Endometrial microvascular endothelial cells (primary cell): ENCODE data around the gene FUBP3. TPM values are rescaled to one million over a fixed set of nuclear protein-coding genes. Genes with fewer than 3 reads are reported as not detected.

Experiments used
- in situ Hi-C: cut with HindIII; loops from 2 replicates; pipeline ENCODE4 v1.10.0; 2017; ENCODE audit warnings: low sequenced_read_pairs, low pct_unique_long_range_greater_than_20kb; ENCODE audit errors: inconsistent ontology term
- total RNA-seq: library from RNA; depleted of rRNA; stranded (reverse); fragments of >200 nt; gene quantifications from one replicate; pipeline ENCODE4 v1.2.3, GENCODE V29; 2015; ENCODE audit errors: inconsistent ontology term

The FUBP3 gene
- total RNA-seq, 1 donor from 2014 or later: 37.5 TPM

GRCh38 chr9:130599625-130600024 is 20.2 kb downstream of the FUBP3 start:
- in situ Hi-C loops: no loop called here

GRCh38 chr9:130601100-130601499 is 21.7 kb downstream of the FUBP3 start:
- in situ Hi-C loops: no loop called here

- in situ Hi-C loops: no loop called here
Observed at GRCh38 chr9:130604295-130604694, 24.9 kb downstream of the FUBP3 start.

GRCh38 chr9:130606887-130607600 is 27.7 kb downstream of the FUBP3 start:
- in situ Hi-C loops: no loop called here

GRCh38 chr9:130607640-130608420 is 28.5 kb downstream of the FUBP3 start:
- in situ Hi-C loops: no loop called here

GRCh38 chr9:130608554-130609134 is 29.3 kb downstream of the FUBP3 start:
- in situ Hi-C loops: no loop called here

- in situ Hi-C loops: no loop called here
Observed at GRCh38 chr9:130609163-130609562, 29.8 kb downstream of the FUBP3 start.

GRCh38 chr9:130610862-130611707 is 31.7 kb downstream of the FUBP3 start:
- in situ Hi-C loops: no loop called here

GRCh38 chr9:130616451-130616850 is 37.1 kb downstream of the FUBP3 start:
- in situ Hi-C loops: no loop called here

GRCh38 chr9:130623466-130623865 is 44.1 kb downstream of the FUBP3 start:
- in situ Hi-C loops: no loop called here

GRCh38 chr9:130624154-130624553 is 44.8 kb downstream of the FUBP3 start:
- in situ Hi-C loops: no loop called here

GRCh38 chr9:130626249-130626996 is 47.0 kb downstream of the FUBP3 start:
- in situ Hi-C loops: no loop called here

GRCh38 chr9:130627051-130627450 is 47.7 kb downstream of the FUBP3 start:
- in situ Hi-C loops: no loop called here

- in situ Hi-C loops: no loop called here
Observed at GRCh38 chr9:130627896-130628792, 48.8 kb downstream of the FUBP3 start.

GRCh38 chr9:130629443-130630070 is 50.2 kb downstream of the FUBP3 start:
- in situ Hi-C loops: no loop called here

- in situ Hi-C loops: no loop called here
Observed at GRCh38 chr9:130630071-130630450, 50.7 kb downstream of the FUBP3 start.
